ES-I3 (cell line): ENCODE measurements around the gene RPP21.
A peak's percentile ranks its signal among the peaks of the same experiment; 100 is the strongest.
"Not testable (repeated sequence)": the region's sequence is repeated elsewhere in the genome, so short reads cannot be mapped to it uniquely, and the experiment has no call there.

Source experiments
- H3K36me3 ChIP-seq: 2 replicates; pipeline ENCODE4 v1.6.1; 2013; ENCODE audit warnings: mild to moderate bottlenecking, low read length, control low read depth, moderate library complexity; ENCODE audit not compliant: insufficient read depth
- H3K4me1 ChIP-seq: 2 replicates; pipeline ENCODE4 v1.6.1; 2013; ENCODE audit warnings: mild to moderate bottlenecking, control low read depth, low read length; ENCODE audit not compliant: insufficient read depth
- H3K9ac ChIP-seq: 2 replicates; pipeline ENCODE4 v1.6.1; 2013; ENCODE audit warnings: low read depth, mild to moderate bottlenecking, low read length, moderate library complexity
- H3K9me3 ChIP-seq: 2 replicates; pipeline ENCODE4 v1.6.1; 2013; ENCODE audit warnings: mild to moderate bottlenecking, low read length, moderate library complexity; ENCODE audit not compliant: control insufficient read depth, insufficient read depth

Gene RPP21

DNA sequence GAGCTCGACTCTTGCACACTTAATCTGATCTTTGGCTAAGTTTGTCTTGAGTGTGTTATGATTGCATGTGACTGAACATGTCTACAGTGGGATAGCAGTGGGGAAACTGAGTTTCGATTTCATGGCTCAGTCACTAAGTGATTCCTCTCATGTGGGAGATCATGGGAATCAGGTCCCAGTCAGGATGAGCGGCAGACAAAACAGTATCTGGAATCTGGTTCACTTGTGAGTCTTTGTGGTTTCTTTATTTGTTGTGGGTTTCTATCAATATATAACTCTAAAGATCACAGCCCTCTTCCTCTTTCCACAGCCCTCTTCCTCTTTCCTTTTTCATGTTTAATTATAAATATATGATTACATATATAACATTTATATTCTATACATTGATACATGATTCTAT, 4.0 kb downstream of the RPP21 start:
- peaks cover 6% of the 10 kb centered on the region for H3K36me3 ChIP-seq
- H3K9me3 ChIP-seq = no peaks in the 10 kb centered on the region
- H3K9ac ChIP-seq = no peak overlapping the region
- no peaks in the 10 kb centered on the region for H3K4me1 ChIP-seq

DNA sequence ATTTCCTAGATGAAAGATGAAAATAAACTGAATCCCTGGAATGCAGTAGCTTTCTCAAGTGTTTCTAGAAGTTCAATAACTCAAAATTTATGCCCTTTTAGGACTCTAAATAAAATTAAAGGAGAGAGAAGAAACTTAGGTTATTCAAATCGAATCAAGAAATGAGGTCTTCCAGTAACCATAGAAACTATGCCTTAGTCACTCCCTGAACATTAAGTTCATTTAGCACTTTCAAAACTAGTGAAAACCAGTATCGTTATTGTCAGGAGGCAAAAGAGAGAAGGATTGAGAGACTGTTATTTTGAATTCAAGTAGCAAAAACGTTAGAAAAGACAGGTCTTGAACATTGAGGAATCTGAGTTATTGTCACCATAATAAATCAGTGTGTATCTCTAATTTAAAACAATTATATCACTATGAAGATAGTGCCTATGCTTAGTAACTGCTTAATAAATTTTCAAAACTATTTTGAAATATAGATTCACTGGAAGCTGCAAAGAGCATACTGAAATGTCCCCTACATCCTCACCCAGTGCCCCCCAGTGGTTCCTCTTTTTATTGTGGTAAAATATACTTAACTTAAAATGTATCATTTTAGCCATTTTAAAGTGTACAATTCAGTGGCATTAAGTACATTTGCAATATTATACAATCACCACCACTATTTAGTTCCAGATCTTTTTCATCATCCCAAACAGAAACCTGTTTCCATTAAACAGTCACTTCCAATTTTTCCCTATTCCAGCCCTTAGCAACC, 4.6 kb downstream of the RPP21 start:
- Histone ChIP-seq H3K9me3 (no peaks in the 10 kb centered on the region), H3K36me3 (peaks cover 6% of the 10 kb centered on the region), H3K4me1 (no peaks in the 10 kb centered on the region), H3K9ac (no peak overlapping the region)

- no peak overlapping the region for H3K9ac ChIP-seq
- H3K4me1 ChIP-seq = peaks cover 5% of the 10 kb centered on the region; the same call in 1 of the 2 replicates
- no peaks in the 10 kb centered on the region for H3K9me3 ChIP-seq
- H3K36me3 ChIP-seq = peaks cover 6% of the 10 kb centered on the region
Observed at GRCh38 chr6:30350524-30350923, 5.6 kb downstream of the RPP21 start.

- Histone ChIP-seq H3K36me3 (no peaks in the 10 kb centered on the region), H3K9me3 (no peaks in the 10 kb centered on the region), H3K4me1 (peaks cover 5% of the 10 kb centered on the region; the same call in 1 of the 2 replicates), H3K9ac (no peak overlapping the region)
Observed at GRCh38 chr6:30352550-30352949, 7.6 kb downstream of the RPP21 start.

- Histone ChIP-seq H3K36me3 (no peaks in the 10 kb centered on the region), H3K9ac (no peak overlapping the region), H3K9me3 (no peaks in the 10 kb centered on the region), H3K4me1 (peaks cover 5% of the 10 kb centered on the region; the same call in 1 of the 2 replicates)
Observed at GRCh38 chr6:30355281-30355680, 10.3 kb downstream of the RPP21 start.

GRCh38 chr6:30356536-30356935, 11.6 kb downstream of the RPP21 start:
- Histone ChIP-seq H3K9me3 (no peaks in the 10 kb centered on the region), H3K9ac (no peak overlapping the region), H3K36me3 (no peaks in the 10 kb centered on the region), H3K4me1 (peaks cover 5% of the 10 kb centered on the region; the same call in 1 of the 2 replicates)

DNA sequence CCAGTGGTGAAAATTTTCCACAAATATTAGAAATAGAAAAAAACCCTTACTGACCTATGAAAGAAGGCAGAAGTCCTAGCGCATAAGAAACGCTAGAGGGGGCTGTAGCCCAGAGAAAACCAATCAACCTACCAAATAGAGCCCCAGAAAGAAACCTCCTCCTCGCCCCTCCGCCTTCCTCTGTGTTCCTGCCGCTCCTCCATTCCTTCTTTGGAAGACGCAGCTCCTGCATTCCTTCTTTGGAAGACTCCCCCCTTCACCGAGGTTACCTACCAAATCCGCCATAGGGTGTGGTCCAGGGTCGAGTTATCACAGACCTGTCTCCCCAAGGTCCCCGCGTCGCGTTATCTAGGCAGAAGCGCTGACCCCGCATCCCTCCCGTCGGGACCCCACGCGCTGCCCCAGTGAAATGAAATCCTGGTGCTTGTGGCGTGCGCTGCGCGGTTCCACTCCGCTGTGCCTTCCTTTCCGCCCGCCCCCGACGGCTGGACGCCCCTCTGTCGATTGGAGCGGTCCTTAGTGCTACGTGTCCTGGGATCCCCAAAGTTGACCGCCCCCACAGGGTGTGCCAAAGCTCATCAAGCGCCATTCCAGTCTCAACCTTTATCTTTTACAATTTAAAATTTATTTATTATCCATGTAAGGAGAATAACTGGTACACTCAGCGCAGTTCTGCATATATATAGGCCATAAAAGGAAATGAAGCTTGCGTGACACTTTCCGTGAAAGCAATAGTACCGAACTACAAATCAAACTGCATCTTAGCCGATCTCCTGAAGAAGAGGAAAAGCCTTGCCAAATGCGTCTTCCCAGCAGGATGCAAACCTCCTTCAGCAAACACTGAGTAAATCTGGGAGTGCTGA, 13.0 kb downstream of the RPP21 start:
- no peaks in the 10 kb centered on the region for H3K36me3 ChIP-seq
- peaks cover 5% of the 10 kb centered on the region; the same call in 1 of the 2 replicates for H3K4me1 ChIP-seq
- H3K9ac ChIP-seq = peak overlapping the region; percentile 76
- no peaks in the 10 kb centered on the region for H3K9me3 ChIP-seq

GRCh38 chr6:30359276-30359675, 14.3 kb downstream of the RPP21 start:
- H3K9ac ChIP-seq = no peak overlapping the region
- H3K4me1 ChIP-seq = peaks cover 5% of the 10 kb centered on the region; the same call in 1 of the 2 replicates
- no peaks in the 10 kb centered on the region for H3K36me3 ChIP-seq
- no peaks in the 10 kb centered on the region for H3K9me3 ChIP-seq

DNA sequence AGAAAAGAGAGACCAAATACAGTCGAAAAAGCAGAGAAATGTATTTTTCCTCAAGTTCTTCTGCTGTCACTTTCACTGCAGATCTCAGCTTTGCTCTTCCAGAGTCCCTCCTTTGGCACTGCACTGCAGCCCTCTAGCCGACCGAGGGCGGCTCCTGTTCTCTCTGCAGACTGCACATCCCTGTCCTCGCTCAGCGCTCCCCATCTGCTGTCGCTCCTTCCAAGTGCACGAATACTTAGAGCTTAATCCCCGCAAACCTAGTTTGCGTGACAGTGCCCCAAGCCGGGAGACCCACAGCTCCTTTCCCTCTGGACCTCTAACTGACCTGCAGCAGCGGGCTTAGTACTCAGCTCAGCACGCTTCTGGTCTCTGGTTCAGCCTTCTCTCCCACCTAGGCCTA, 15.2 kb downstream of the RPP21 start:
- Histone ChIP-seq H3K9me3 (no peaks in the 10 kb centered on the region), H3K36me3 (no peaks in the 10 kb centered on the region), H3K4me1 (peaks cover 5% of the 10 kb centered on the region; the same call in 1 of the 2 replicates), H3K9ac (no peak overlapping the region)

DNA sequence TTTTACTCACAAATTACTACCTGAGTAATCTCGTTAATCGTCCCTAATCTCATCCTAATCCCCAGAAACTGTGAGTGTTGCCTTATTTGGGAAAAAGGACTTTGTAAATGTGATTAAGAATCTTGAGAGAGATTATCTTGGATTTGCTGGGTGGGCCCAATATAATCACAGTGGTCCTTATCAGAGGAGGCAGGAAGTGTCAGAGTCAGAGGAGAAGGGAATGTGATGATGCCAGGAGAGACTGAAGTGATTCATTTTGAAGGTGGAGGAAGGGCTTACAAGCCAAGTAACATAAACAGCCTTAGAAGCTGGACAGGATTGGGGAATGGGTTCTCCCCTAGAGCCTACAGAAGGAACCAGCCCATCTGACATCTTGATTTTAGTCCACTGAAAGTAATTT, 16.7 kb downstream of the RPP21 start:
- H3K4me1 ChIP-seq = no peaks in the 10 kb centered on the region
- H3K9me3 ChIP-seq = no peaks in the 10 kb centered on the region
- H3K9ac ChIP-seq = no peak overlapping the region
- H3K36me3 ChIP-seq = no peaks in the 10 kb centered on the region

GRCh38 chr6:30363459-30363858, 18.5 kb downstream of the RPP21 start:
- no peaks in the 10 kb centered on the region for H3K36me3 ChIP-seq
- H3K9me3 ChIP-seq = no peaks in the 10 kb centered on the region
- H3K9ac ChIP-seq = no peak overlapping the region
- no peaks in the 10 kb centered on the region for H3K4me1 ChIP-seq

DNA sequence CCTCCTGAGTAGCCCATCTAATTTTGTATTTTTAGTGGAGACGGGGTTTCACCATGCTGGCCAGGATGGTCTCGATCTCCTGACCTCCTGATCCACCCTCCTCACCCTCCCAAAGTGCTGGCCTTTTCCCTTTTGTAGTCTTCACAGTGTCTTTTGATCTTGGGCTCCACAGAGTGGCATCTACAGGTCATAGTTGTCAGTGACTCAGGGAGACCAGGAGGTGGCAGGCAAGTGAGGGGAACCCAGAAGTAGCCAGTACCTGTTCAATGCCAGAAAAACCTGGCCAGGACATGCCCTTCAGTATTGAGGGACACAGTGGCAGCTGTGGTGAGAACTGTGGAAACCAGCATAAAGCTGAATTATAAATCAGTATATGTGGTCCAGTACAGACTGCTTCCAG, 19.6 kb downstream of the RPP21 start:
- no peaks in the 10 kb centered on the region for H3K36me3 ChIP-seq
- H3K9me3 ChIP-seq = no peaks in the 10 kb centered on the region
- H3K4me1 ChIP-seq = no peaks in the 10 kb centered on the region
- H3K9ac ChIP-seq = no peak overlapping the region

GRCh38 chr6:30369280-30369679, 24.3 kb downstream of the RPP21 start:
- not testable (repeated sequence) for H3K36me3 ChIP-seq, H3K9me3 ChIP-seq, H3K4me1 ChIP-seq, H3K9ac ChIP-seq

DNA sequence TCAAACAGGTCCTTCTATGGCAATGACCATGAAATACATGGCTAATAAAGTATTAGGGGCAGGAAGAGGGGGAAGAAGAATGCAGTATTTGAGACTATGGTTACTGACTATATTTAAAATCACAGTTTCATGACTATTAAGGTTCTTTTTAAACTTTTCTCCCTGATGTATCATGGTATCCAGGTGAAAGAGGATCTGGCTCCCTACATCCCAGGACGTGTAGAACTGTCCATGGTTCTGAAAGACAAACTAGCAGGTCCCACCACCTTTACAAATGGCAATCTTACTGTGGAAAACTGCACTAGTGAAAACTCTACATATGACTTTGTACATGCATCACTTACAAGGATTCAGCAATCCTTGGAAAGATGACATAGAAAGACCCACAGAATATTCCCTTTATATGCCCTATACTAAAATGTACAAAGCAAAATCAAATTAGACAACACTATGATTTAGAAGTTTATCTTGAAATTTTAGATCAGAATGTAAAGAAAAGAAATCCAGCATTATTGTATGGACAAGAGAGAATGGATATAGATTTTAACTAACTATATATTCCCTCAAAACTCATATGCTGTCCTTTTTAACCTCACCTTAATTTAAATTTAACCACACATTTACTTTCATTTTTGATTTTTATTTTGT, 33.5 kb downstream of the RPP21 start:
- H3K9me3 ChIP-seq = no peaks in the 10 kb centered on the region
- H3K9ac ChIP-seq = no peak overlapping the region
- H3K4me1 ChIP-seq = no peaks in the 10 kb centered on the region
- H3K36me3 ChIP-seq = no peaks in the 10 kb centered on the region
